ENCODE measurements around the gene TSPAN18. TPM values are rescaled to one million over a fixed set of nuclear protein-coding genes. Genes with fewer than 3 reads are reported as not detected.

TSPAN18 gene
- total RNA-seq, 1 experiment from 2014 or later, result not detected

DNA sequence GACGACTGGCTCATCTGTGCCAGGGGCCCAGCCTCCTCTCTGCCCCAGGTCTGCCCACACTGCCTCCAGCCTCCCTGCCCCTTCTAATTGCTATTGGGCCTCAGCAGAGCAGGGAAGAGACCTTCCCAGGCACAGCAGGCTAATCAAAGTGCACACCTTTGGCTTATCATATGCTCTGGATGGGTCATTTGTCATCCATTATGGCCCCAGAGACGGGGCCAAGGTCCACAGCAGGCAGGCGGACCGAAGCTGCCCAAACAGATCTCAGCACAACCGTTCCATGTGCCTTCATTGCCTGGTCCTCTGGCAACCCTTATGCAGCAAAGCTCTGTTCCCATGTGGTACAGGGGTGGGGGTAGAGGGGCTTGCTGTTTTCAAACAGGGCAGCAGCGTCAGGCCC, 157.3 kb downstream of the TSPAN18 start:
- Histone ChIP-seq H3K4me3 (ENCODE audit: low read length) (no peak overlapping the region), H3K27me3 (ENCODE audit: low read length) (peaks cover 26% of the 10 kb centered on the region), H3K4me1 (ENCODE audit: insufficient read depth, low read length) (no peaks in the 10 kb centered on the region), H3K79me2 (ENCODE audit: low read length) (no peaks in the 10 kb centered on the region), H3K9me3 (ENCODE audit: low read length) (no peaks in the 10 kb centered on the region), H3K9ac (ENCODE audit: low read length) (no peak overlapping the region), H2AFZ (ENCODE audit: low read length) (no peak overlapping the region), H3K9me2 (replicated peaks; ENCODE audit: low read length) (no peaks in the 10 kb centered on the region), H3K36me3 (ENCODE audit: low read depth, low read length) (no peaks in the 10 kb centered on the region), H4K20me1 (ENCODE audit: low read length) (no peaks in the 10 kb centered on the region), H3K4me2 (ENCODE audit: low read length) (no peak overlapping the region), H3F3A (ENCODE audit: low read length, unreplicated experiment) (no peaks in the 10 kb centered on the region), H3K27ac (ENCODE audit: low read length) (no peak overlapping the region)
- DNase-seq (no peak), ATAC-seq (no peak)
- BruUV-seq (replicated peaks), result no TSS peak
- ChIA-PET POLR2A (ENCODE audit: unreplicated experiment) (no interaction called here), CTCF (no interaction called here)
- intact Hi-C loops (cut with micrococcal nuclease), result no loop called here
- TF ChIP-seq, protein P1, sequence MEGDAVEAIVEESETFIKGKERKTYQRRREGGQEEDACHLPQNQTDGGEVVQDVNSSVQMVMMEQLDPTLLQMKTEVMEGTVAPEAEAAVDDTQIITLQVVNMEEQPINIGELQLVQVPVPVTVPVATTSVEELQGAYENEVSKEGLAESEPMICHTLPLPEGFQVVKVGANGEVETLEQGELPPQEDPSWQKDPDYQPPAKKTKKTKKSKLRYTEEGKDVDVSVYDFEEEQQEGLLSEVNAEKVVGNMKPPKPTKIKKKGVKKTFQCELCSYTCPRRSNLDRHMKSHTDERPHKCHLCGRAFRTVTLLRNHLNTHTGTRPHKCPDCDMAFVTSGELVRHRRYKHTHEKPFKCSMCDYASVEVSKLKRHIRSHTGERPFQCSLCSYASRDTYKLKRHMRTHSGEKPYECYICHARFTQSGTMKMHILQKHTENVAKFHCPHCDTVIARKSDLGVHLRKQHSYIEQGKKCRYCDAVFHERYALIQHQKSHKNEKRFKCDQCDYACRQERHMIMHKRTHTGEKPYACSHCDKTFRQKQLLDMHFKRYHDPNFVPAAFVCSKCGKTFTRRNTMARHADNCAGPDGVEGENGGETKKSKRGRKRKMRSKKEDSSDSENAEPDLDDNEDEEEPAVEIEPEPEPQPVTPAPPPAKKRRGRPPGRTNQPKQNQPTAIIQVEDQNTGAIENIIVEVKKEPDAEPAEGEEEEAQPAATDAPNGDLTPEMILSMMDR (conservative IDR thresholded peaks at IDR 0.05; ENCODE audit: low read depth, low read length), result no peak
- TF ChIP-seq EZH2phosphoT487 (IDR thresholded peaks at IDR 0.05; ENCODE audit: borderline replicate concordance, low read length) (no peak), EZH2 (IDR thresholded peaks at IDR 0.05; ENCODE audit: low read length, unreplicated experiment) (no peak)

DNA sequence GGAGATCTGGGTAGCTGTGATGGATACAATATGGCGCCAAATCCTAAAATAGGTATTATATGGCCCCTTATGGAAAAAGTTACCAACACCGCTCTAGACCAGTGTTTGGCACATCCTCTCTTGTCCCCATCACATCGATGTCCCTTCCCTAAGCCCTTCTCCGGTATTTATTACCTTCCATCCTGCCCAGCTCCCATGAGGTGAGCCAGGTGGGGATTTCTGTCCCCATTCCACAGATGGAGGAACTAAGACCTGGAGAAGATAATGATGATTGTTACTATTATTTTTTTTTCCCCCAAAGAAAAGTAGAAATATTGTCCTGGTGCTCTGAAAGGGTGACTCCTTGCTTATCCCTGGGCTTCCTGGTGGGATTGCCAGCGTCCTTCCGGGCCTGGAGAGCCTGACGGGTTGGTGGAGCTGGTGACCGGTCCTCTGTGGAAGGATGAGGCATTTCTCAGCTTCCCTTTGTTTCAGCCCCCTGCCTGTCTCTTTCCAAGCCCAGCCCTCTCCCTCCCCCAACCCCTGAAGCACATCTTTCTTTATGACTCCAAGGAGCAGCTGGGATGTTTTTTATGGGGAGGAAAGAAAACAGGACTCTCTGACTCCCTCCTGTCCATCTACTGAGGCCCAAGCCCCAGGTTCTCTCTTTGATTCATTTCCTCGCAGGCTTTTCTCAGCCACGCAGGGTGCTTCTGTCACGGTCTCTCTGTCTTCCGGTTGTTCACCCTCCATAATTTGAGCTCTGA, 158.5 kb downstream of the TSPAN18 start:
- Histone ChIP-seq H3K9ac (ENCODE audit: low read length) (no peak overlapping the region), H3K36me3 (ENCODE audit: low read depth, low read length) (no peaks in the 10 kb centered on the region), H3K4me1 (ENCODE audit: insufficient read depth, low read length) (no peaks in the 10 kb centered on the region), H3K9me2 (replicated peaks; ENCODE audit: low read length) (no peaks in the 10 kb centered on the region), H3K79me2 (ENCODE audit: low read length) (no peaks in the 10 kb centered on the region), H2AFZ (ENCODE audit: low read length) (no peak overlapping the region), H3K9me3 (ENCODE audit: low read length) (no peaks in the 10 kb centered on the region), H4K20me1 (ENCODE audit: low read length) (no peaks in the 10 kb centered on the region), H3K27me3 (ENCODE audit: low read length) (peaks cover 16% of the 10 kb centered on the region), H3K4me2 (ENCODE audit: low read length) (no peak overlapping the region), H3K27ac (ENCODE audit: low read length) (no peak overlapping the region), H3K4me3 (ENCODE audit: low read length) (no peak overlapping the region), H3F3A (ENCODE audit: low read length, unreplicated experiment) (no peaks in the 10 kb centered on the region)
- DNase-seq (no peak), ATAC-seq (no peak)
- TF ChIP-seq EZH2phosphoT487 (IDR thresholded peaks at IDR 0.05; ENCODE audit: borderline replicate concordance, low read length), result no peak
- TF ChIP-seq, protein P1 (conservative IDR thresholded peaks at IDR 0.05; ENCODE audit: low read depth, low read length), result no peak
- TF ChIP-seq EZH2 (IDR thresholded peaks at IDR 0.05; ENCODE audit: low read length, unreplicated experiment), result no peak
- POLR2A ChIA-PET (ENCODE audit: unreplicated experiment), result no interaction called here
- BruUV-seq (replicated peaks), result no TSS peak
- CTCF ChIA-PET, result no interaction called here
- intact Hi-C loops (cut with micrococcal nuclease), result no loop called here
